KMS-11 (cell line): Measurements from ENCODE around the gene SIN3B.

Experiments used
- H2AFZ ChIP-seq: fragments of 200-600 bp; sonication (generic); 2 replicates; pipeline ENCODE4 v1.6.1; 2016; ENCODE audit warnings: antibody characterized with exemption, mixed run types, low read depth
- H3K27ac ChIP-seq: fragments of 200-600 bp; sonication (generic); 2 replicates; pipeline ENCODE4 v1.6.1; 2016; ENCODE audit warnings: mild to moderate bottlenecking, mixed run types
- H3K27me3 ChIP-seq: fragments of 200-600 bp; sonication (generic); 2 replicates; pipeline ENCODE4 v1.6.1; 2017; ENCODE audit warnings: mild to moderate bottlenecking, low read depth, mixed run types, moderate library complexity; ENCODE audit not compliant: insufficient read depth
- H3K36me3 ChIP-seq: fragments of 200-600 bp; sonication (generic); 2 replicates; pipeline ENCODE4 v1.6.1; 2017; ENCODE audit warnings: mild to moderate bottlenecking, mixed run types; ENCODE audit not compliant: insufficient read depth
- H3K4me1 ChIP-seq: fragments of 200-600 bp; sonication (generic); 2 replicates; pipeline ENCODE4 v1.6.1; 2016; ENCODE audit warnings: mild to moderate bottlenecking, low read depth, mixed run types; ENCODE audit not compliant: poor library complexity, severe bottlenecking
- H3K4me2 ChIP-seq: fragments of 200-600 bp; sonication (generic); 2 replicates; pipeline ENCODE4 v1.7.0; 2016; ENCODE audit warnings: mild to moderate bottlenecking, mixed run types
- H3K4me3 ChIP-seq: fragments of 200-600 bp; sonication (generic); IDR thresholded peaks from 2 replicates; pipeline ENCODE4 v1.6.1; 2017; ENCODE audit warnings: low read depth, low read length, mixed read lengths; ENCODE audit not compliant: insufficient read depth
- H3K79me2 ChIP-seq: fragments of 200-600 bp; sonication (generic); 2 replicates; pipeline ENCODE4 v1.6.1; 2016; ENCODE audit warnings: low read depth, mixed run types; ENCODE audit not compliant: insufficient read depth
- H3K9ac ChIP-seq: fragments of 200-600 bp; sonication (generic); 2 replicates; pipeline ENCODE4 v1.6.1; 2016; ENCODE audit warnings: mild to moderate bottlenecking, mixed run types
- H4K20me1 ChIP-seq: fragments of 200-600 bp; sonication (generic); 2 replicates; pipeline ENCODE4 v1.6.1; 2016; ENCODE audit warnings: mild to moderate bottlenecking, mixed run types; ENCODE audit not compliant: insufficient read depth
- CTCF ChIP-seq: fragments of 200-600 bp; sonication (generic); conservative IDR thresholded peaks from 2 replicates; pipeline ENCODE4 v1.6.1; 2017; ENCODE audit warnings: low read depth, mild to moderate bottlenecking, antibody characterized with exemption, low read length, moderate library complexity, mixed read lengths

The SIN3B gene

DNA sequence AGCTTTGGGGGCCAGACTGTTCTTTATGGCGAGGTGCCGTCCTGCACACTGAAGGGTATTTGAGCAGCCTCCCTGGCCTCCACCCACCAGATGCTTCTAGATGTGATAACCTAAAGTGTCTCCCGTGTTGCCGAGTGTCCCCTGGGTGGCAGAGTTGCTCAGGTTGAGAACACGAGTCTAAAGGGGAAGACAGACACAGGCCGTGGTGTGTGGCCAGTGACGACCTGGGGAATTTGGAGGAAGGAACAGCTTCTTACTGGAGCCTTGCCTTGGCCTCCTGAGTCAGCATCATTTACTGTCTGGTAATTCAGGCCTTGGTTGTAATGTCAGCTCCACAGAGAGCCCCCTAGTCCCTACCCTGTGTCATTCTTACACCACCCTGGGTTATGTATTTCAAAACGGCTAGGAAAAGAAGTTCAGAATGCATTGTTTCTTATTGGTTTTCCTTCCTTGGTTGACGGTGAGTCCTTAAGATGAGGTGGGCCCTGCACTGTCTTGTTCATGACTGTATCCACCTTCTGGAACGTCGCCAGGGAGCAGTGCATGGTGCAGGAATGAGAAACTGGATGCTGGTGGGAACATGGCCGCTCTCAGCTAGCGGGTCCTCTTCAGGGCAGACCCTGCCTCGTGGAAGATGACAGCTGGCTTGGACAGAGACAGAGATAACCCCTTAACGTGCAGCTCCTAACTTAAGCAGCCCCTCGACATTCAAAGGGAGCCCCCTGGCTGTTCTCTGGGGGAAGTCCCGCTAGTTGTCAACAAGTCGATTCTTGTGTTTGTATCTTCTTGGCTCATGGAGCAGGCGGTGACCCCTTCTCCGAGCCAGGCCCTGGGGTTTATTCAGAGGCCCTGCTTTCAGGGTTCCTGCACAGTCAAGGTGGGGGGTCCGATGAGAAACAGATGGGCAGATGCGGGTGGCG is 7.2 kb downstream of the SIN3B start:
- no peaks in the 10 kb centered on the region for H3K79me2 ChIP-seq
- no peak overlapping the region for H3K4me2 ChIP-seq
- H3K4me1 ChIP-seq = no peaks in the 10 kb centered on the region
- H3K27me3 ChIP-seq = no peaks in the 10 kb centered on the region
- no peak overlapping the region for H3K9ac ChIP-seq
- no peak for TF ChIP-seq CTCF
- no peaks in the 10 kb centered on the region for H4K20me1 ChIP-seq
- no peaks in the 10 kb centered on the region for H3K36me3 ChIP-seq
- H3K27ac ChIP-seq = no peak overlapping the region
- no peak overlapping the region for H2AFZ ChIP-seq
- H3K4me3 ChIP-seq = no peak overlapping the region

- Histone ChIP-seq H4K20me1 (no peaks in the 10 kb centered on the region), H3K36me3 (no peaks in the 10 kb centered on the region), H3K4me3 (no peak overlapping the region), H3K4me1 (no peaks in the 10 kb centered on the region), H3K27me3 (no peaks in the 10 kb centered on the region), H2AFZ (no peak overlapping the region), H3K27ac (no peak overlapping the region), H3K9ac (no peak overlapping the region), H3K4me2 (no peak overlapping the region), H3K79me2 (no peaks in the 10 kb centered on the region)
- no peak for TF ChIP-seq CTCF
Observed at GRCh38 chr19:16837035-16837362, 7.8 kb downstream of the SIN3B start.

- H3K4me2 ChIP-seq = no peak overlapping the region
- H3K36me3 ChIP-seq = no peaks in the 10 kb centered on the region
- no peaks in the 10 kb centered on the region for H3K27me3 ChIP-seq
- H3K4me1 ChIP-seq = no peaks in the 10 kb centered on the region
- H4K20me1 ChIP-seq = no peaks in the 10 kb centered on the region
- H3K79me2 ChIP-seq = no peaks in the 10 kb centered on the region
- no peak overlapping the region for H2AFZ ChIP-seq
- H3K4me3 ChIP-seq = no peak overlapping the region
- H3K9ac ChIP-seq = no peak overlapping the region
- no peak overlapping the region for H3K27ac ChIP-seq
- TF ChIP-seq CTCF = no peak
Observed at GRCh38 chr19:16841391-16841926, 12.3 kb downstream of the SIN3B start.

- Histone ChIP-seq H3K4me1 (no peaks in the 10 kb centered on the region), H3K79me2 (no peaks in the 10 kb centered on the region), H3K4me2 (no peak overlapping the region), H3K36me3 (no peaks in the 10 kb centered on the region; the same call in 1 of the 2 replicates), H4K20me1 (no peaks in the 10 kb centered on the region), H3K4me3 (no peak overlapping the region), H3K27me3 (no peaks in the 10 kb centered on the region), H3K27ac (no peak overlapping the region), H3K9ac (no peak overlapping the region), H2AFZ (no peak overlapping the region)
- no peak for TF ChIP-seq CTCF
Observed at GRCh38 chr19:16846901-16847300, 17.7 kb downstream of the SIN3B start.
